ENCODE data around the gene PXMP2.

- TF ChIP-seq, protein P1, sequence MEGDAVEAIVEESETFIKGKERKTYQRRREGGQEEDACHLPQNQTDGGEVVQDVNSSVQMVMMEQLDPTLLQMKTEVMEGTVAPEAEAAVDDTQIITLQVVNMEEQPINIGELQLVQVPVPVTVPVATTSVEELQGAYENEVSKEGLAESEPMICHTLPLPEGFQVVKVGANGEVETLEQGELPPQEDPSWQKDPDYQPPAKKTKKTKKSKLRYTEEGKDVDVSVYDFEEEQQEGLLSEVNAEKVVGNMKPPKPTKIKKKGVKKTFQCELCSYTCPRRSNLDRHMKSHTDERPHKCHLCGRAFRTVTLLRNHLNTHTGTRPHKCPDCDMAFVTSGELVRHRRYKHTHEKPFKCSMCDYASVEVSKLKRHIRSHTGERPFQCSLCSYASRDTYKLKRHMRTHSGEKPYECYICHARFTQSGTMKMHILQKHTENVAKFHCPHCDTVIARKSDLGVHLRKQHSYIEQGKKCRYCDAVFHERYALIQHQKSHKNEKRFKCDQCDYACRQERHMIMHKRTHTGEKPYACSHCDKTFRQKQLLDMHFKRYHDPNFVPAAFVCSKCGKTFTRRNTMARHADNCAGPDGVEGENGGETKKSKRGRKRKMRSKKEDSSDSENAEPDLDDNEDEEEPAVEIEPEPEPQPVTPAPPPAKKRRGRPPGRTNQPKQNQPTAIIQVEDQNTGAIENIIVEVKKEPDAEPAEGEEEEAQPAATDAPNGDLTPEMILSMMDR (conservative IDR thresholded peaks at IDR 0.05; ENCODE audit: low read length), result no peak
- no peak for TF ChIP-seq EZH2phosphoT487 (IDR thresholded peaks at IDR 0.05; ENCODE audit: borderline replicate concordance, low read depth, low read length)
These were observed 28.2 kb upstream of the PXMP2 start for GRCh38 chr12:132659146-132659545.
